ENCODE measurements around the gene PLSCR4. TPM values are rescaled to one million over a fixed set of nuclear protein-coding genes. Genes with fewer than 3 reads are reported as not detected.

The PLSCR4 gene
- total and polyA plus RNA-seq, 2 donors (not counting 3 experiments of a cell fraction or from before 2014, with no cell fraction given) = 81.5 to 91.7 TPM

GRCh38 chr3:146246526-146246925 is 4.4 kb downstream of the PLSCR4 start:
- intact Hi-C loops (cut with micrococcal nuclease) = loop anchor here (1.0 kb wide), 1 partner anchor 25 kb away; no protein-coding TSS in a partner anchor
- TF ChIP-seq EZH2 (IDR thresholded peaks at IDR 0.05; ENCODE audit: borderline replicate concordance, low read depth, low read length, severe bottlenecking) (no peak), FOS (IDR thresholded peaks at IDR 0.05; ENCODE audit: borderline replicate concordance, insufficient read depth, low read length) (no peak), JUN (IDR thresholded peaks at IDR 0.05; ENCODE audit: borderline replicate concordance, insufficient read depth, insufficient read length, low read depth) (no peak), MYC (IDR thresholded peaks at IDR 0.05; ENCODE audit: low read depth, low read length) (no peak), GATA2 (IDR thresholded peaks at IDR 0.05; ENCODE audit: insufficient read depth, insufficient read length, low read depth, low read length) (no peak), POLR2A (IDR thresholded peaks at IDR 0.05; ENCODE audit: low read depth, low read length) (no peak), POLR2AphosphoS5 (IDR thresholded peaks at IDR 0.05; ENCODE audit: insufficient read depth, low read depth, low read length) (no peak), MAX (IDR thresholded peaks at IDR 0.05; ENCODE audit: insufficient read depth, insufficient read length) (no peak)
- TF ChIP-seq, protein P1, sequence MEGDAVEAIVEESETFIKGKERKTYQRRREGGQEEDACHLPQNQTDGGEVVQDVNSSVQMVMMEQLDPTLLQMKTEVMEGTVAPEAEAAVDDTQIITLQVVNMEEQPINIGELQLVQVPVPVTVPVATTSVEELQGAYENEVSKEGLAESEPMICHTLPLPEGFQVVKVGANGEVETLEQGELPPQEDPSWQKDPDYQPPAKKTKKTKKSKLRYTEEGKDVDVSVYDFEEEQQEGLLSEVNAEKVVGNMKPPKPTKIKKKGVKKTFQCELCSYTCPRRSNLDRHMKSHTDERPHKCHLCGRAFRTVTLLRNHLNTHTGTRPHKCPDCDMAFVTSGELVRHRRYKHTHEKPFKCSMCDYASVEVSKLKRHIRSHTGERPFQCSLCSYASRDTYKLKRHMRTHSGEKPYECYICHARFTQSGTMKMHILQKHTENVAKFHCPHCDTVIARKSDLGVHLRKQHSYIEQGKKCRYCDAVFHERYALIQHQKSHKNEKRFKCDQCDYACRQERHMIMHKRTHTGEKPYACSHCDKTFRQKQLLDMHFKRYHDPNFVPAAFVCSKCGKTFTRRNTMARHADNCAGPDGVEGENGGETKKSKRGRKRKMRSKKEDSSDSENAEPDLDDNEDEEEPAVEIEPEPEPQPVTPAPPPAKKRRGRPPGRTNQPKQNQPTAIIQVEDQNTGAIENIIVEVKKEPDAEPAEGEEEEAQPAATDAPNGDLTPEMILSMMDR (IDR thresholded peaks at IDR 0.05; ENCODE audit: extremely low read depth in 1 of 2, insufficient read depth in 1 of 2, low read depth in 1 of 2, low read length in 2 of 2) = no peak
- dilution Hi-C loops (cut with MboI; ENCODE audit: extremely low pct_ligation_motif_present, low sequenced_read_pairs) = no loop called here
- no peaks in the 10 kb centered on the region for H3K9me3 ChIP-seq (replicated peaks; ENCODE audit: control insufficient read depth, insufficient read depth, low read length)
- H3K9me1 ChIP-seq (replicated peaks; ENCODE audit: control insufficient read depth, extremely low read depth, insufficient read depth, low read length) = no peaks in the 10 kb centered on the region
- no peak overlapping the region for H2AFZ ChIP-seq (ENCODE audit: low read depth, low read length)
- H3K9ac ChIP-seq (replicated peaks; ENCODE audit: extremely low read depth, insufficient read depth, low read length) = peak overlapping the region; percentile 38
- H3K4me3 ChIP-seq (replicated peaks in 1 of 3; ENCODE audit: insufficient read depth in 1 of 3, low read depth in 1 of 3, low read length in 3 of 3) = peak overlapping the region in 2 of 3 experiments; percentile 25 to 97
- FAIRE-seq (no peak), DNase-seq (ENCODE audit: low read depth, low spot score) (peak; percentile 84)
- CTCF ChIA-PET = interaction anchor here (0.9 to 6.7 kb wide), 3 partner anchors 13 to 81 kb away, joined by 3 to 65 read pairs (median 3); no protein-coding TSS in a partner anchor
- peaks cover 34% of the 10 kb centered on the region for H3K4me1 ChIP-seq (ENCODE audit: control insufficient read depth, extremely low read depth, insufficient read depth, low read length)
- peak overlapping the region; percentile 89 for H3K4me2 ChIP-seq (ENCODE audit: insufficient read depth, low read length)
- no TSS peak for BruUV-seq (replicated peaks)
- peak overlapping the region; percentile 21 for H3K27ac ChIP-seq (ENCODE audit: insufficient read depth, low read depth, low read length)
- peaks cover 54% of the 10 kb centered on the region for H3K79me2 ChIP-seq (ENCODE audit: control insufficient read depth, insufficient read depth, low read length)
- H3K36me3 ChIP-seq (ENCODE audit: control insufficient read depth in 2 of 2, extremely low read depth in 1 of 2, insufficient read depth in 2 of 2, low read length in 2 of 2) = peaks cover 0 to 7% of the 10 kb centered on the region in 2 experiments
- H3K27me3 ChIP-seq (ENCODE audit: control insufficient read depth in 2 of 2, insufficient read depth in 2 of 2, low read length in 2 of 2) = no peaks in the 10 kb centered on the region
- POLR2A ChIA-PET = no interaction called here
- H4K20me1 ChIP-seq (replicated peaks; ENCODE audit: control insufficient read depth, extremely low read depth, insufficient read depth, low read length) = no peaks in the 10 kb centered on the region
